HepG2 (cell line): ENCODE data around the gene CTSW. TPM values are rescaled to one million over a fixed set of nuclear protein-coding genes. Genes with fewer than 3 reads are reported as not detected.
A peak's percentile ranks its signal among the peaks of the same experiment; 100 is the strongest.

ENCODE experiments used
- ARNT ChIP-seq: fragments of 450-650 bp; IDR thresholded peaks from 2 replicates; pipeline ENCODE4 v1.6.1; 2017
- ATF1 ChIP-seq: IDR thresholded peaks from 2 replicates; pipeline ENCODE4 v1.6.1; 2016; ENCODE audit warnings: mild to moderate bottlenecking, control low read depth
- ATM ChIP-seq: fragments of 450-650 bp; IDR thresholded peaks from 2 replicates; pipeline ENCODE4 v1.7.1; 2017; ENCODE audit warnings: mild to moderate bottlenecking, borderline replicate concordance
- FOSL2 ChIP-seq: sonication (generic); formaldehyde crosslinking; IDR thresholded peaks from 2 replicates; pipeline ENCODE4 v1.4.0; 2020; ENCODE audit warnings: missing genetic modification reagents
- FOXM1 ChIP-seq: sonication (generic); formaldehyde crosslinking; IDR thresholded peaks from 2 replicates; pipeline ENCODE4 v1.5.0; 2020; ENCODE audit warnings: missing genetic modification reagents
- MAF1 ChIP-seq: sonication (generic); formaldehyde crosslinking; IDR thresholded peaks from 2 replicates; pipeline ENCODE4 v1.5.0; 2020; ENCODE audit warnings: missing genetic modification reagents, borderline replicate concordance
- NFYC ChIP-seq: IDR thresholded peaks from 2 replicates; pipeline ENCODE4 v1.6.1; 2016; ENCODE audit warnings: missing genetic modification reagents, missing compliant biosample characterization
- RELA ChIP-seq: sonication (generic); formaldehyde crosslinking; IDR thresholded peaks from 2 replicates; pipeline ENCODE4 v1.4.0; 2020; ENCODE audit warnings: missing genetic modification reagents
- RFX3 ChIP-seq: IDR thresholded peaks from 2 replicates; pipeline ENCODE4 v1.6.1; 2016; ENCODE audit warnings: missing biosample characterization, missing genetic modification reagents
- SMAD9 ChIP-seq: sonication (generic); formaldehyde crosslinking; IDR thresholded peaks from 2 replicates; pipeline ENCODE4 v1.5.1; 2020; ENCODE audit warnings: mild to moderate bottlenecking, missing genetic modification reagents
- TP53 ChIP-seq: sonication (generic); formaldehyde crosslinking; conservative IDR thresholded peaks from 2 replicates; pipeline ENCODE4 v1.4.0; 2020; ENCODE audit warnings: missing genetic modification reagents
- YEATS2 ChIP-seq: sonication (generic); formaldehyde crosslinking; IDR thresholded peaks from 2 replicates; pipeline ENCODE4 v1.4.0; 2020; ENCODE audit warnings: missing genetic modification reagents, borderline replicate concordance
- YY1 ChIP-seq: IDR thresholded peaks from 2 replicates; pipeline ENCODE4 v1.6.1; 2011; ENCODE audit warnings: low read length, low read depth, moderate library complexity, mild to moderate bottlenecking; ENCODE audit not compliant: insufficient read depth, insufficient replicate concordance
- ZBTB21 ChIP-seq: sonication (generic); formaldehyde crosslinking; IDR thresholded peaks from 2 replicates; pipeline ENCODE4 v1.4.0; 2020; ENCODE audit warnings: missing genetic modification reagents
- ZFP82 ChIP-seq: sonication (generic); formaldehyde crosslinking; IDR thresholded peaks from 2 replicates; pipeline ENCODE4 v1.5.1; 2020; ENCODE audit warnings: mild to moderate bottlenecking, missing genetic modification reagents, borderline replicate concordance
- ZNF121 ChIP-seq: sonication (generic); formaldehyde crosslinking; IDR thresholded peaks from 2 replicates; pipeline ENCODE4 v1.5.0; 2020; ENCODE audit warnings: mild to moderate bottlenecking, missing genetic modification reagents
- ZNF282 ChIP-seq: fragments of 450-650 bp; IDR thresholded peaks from 2 replicates; pipeline ENCODE4 v1.6.1; 2018; ENCODE audit not compliant: partially characterized antibody
- ZNF468 ChIP-seq: sonication (generic); formaldehyde crosslinking; IDR thresholded peaks from 2 replicates; pipeline ENCODE4 v1.8.0; 2022; ENCODE audit warnings: mild to moderate bottlenecking, moderate library complexity, missing genetic modification reagents
- ZSCAN21 ChIP-seq: sonication (generic); formaldehyde crosslinking; IDR thresholded peaks from 2 replicates; pipeline ENCODE4 v1.8.0; 2022; ENCODE audit warnings: mild to moderate bottlenecking, missing genetic modification reagents, moderate library complexity, borderline replicate concordance
- polyA plus RNA-seq, 8 experiments: library from polyadenylated mRNA; depleted of rRNA in 3 of 8; stranded (reverse) in 7 of 8; unstranded in 1 of 8; fragments of >200 nt; fragmentation: Illumina TruSeq in 4 of 8; extraction: Trizol in 4 of 8; gene quantifications; 2 replicates each; pipeline versions ENCODE4 v1.2.1 to v1.2.3, GENCODE V29; 2011 to 2016; ENCODE audit warnings: low read depth in 4 of 8, missing spikeins in 1 of 8, mixed read lengths in 1 of 8; ENCODE audit not compliant: insufficient read depth in 1 of 8
- total RNA-seq, 5 experiments: library from RNA; depleted of rRNA; stranded (reverse); fragments of >200 nt; fragmentation: Illumina TruSeq; extraction: Trizol; gene quantifications; 2 replicates each; pipeline ENCODE4 v1.2.3, GENCODE V29; 2016; ENCODE audit warnings: low read depth in 1 of 5
- TF ChIP-seq, protein P1 (sequence below): sonication (generic); formaldehyde crosslinking; IDR thresholded peaks from 2 replicates; pipeline ENCODE4 v1.9.0; 2021; ENCODE audit warnings: missing genetic modification reagents, borderline replicate concordance
- TF ChIP-seq, protein P2 (sequence below): sonication (generic); formaldehyde crosslinking; IDR thresholded peaks from 2 replicates; pipeline ENCODE4 v1.5.1; 2020; ENCODE audit warnings: mild to moderate bottlenecking, missing genetic modification reagents, borderline replicate concordance
- TF ChIP-seq, protein P3 (sequence below): IDR thresholded peaks from 2 replicates; pipeline ENCODE4 v1.6.1; 2016; ENCODE audit warnings: control low read depth

Gene CTSW
- total and polyA plus RNA-seq, 2 of the 13 experiments (the other 11 are each of a cell fraction or from before 2014, with no cell fraction given): 0.09 TPM; not detected in 1

DNA sequence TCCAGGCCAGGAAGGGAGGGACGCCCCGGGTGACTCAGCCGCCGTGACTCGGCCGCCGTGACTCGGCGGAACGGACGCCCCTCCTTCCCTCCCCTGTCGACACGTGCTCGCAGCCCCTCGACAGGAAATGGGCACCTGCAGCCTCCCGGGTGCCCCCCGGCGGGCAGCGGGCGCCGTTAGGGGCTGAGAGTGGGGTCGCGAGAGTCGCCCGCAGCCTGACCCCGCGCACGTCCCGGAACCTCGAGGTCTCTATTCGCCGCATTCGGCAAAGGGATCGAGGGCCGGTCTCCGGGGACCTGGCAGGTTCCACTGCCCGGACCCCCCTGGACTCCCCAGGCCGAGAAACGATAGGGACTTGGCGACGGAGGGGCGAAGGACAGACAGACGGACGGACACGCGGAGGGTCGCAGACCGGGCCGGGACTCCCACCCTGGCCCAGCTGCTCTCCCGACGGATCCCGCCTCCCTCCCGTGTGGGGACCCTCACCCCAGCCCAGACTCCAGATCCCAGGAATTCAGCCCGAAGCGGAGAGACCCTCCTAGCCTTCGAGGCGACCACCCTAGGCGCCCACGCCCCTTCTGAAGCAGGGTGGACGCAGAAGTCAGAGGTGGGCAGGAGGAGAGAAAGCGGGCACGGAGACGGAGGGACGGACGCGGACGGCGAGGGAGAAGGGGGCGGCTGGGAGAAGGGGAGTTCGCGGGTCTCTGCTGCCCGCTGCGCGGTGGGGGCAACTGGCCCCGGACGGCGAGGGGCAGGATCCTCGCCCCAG is 19.9 kb downstream of the CTSW start (continued):
- TF ChIP-seq MAF1 (0 out of 2 replicates have a peak, but pooled peaks have one; percentile 43), ZBTB21 (CRISPR knock-in tag) (no peak), YEATS2 (CRISPR knock-in tag) (no peak), FOXM1 (CRISPR knock-in tag) (no peak), ZNF121 (no peak; the same call in 1 of the 2 replicates), FOSL2 (peak; percentile 92), ZSCAN21 (CRISPR knock-in tag) (peak; percentile 87; the same call in 1 of the 2 replicates), ZFP82 (CRISPR knock-in tag) (peak; percentile 92; the same call in 1 of the 2 replicates), ARNT (no peak), TP53 (CRISPR knock-in tag) (no peak; the same call in 1 of the 2 replicates), ZNF468 (peak; percentile 58; the same call in 1 of the 2 replicates), ZNF282 (no peak), SMAD9 (0 out of 2 replicates have a peak, but pooled peaks have one; percentile 16), YY1 (peak; percentile 48), NFYC (CRISPR knock-in tag) (no peak), ATF1 (CRISPR knock-in tag) (no peak), RFX3 (CRISPR knock-in tag) (no peak), RELA (CRISPR knock-in tag) (peak; percentile 50; the same call in 1 of the 2 replicates), ATM (no peak)
- TF ChIP-seq, protein P1, sequence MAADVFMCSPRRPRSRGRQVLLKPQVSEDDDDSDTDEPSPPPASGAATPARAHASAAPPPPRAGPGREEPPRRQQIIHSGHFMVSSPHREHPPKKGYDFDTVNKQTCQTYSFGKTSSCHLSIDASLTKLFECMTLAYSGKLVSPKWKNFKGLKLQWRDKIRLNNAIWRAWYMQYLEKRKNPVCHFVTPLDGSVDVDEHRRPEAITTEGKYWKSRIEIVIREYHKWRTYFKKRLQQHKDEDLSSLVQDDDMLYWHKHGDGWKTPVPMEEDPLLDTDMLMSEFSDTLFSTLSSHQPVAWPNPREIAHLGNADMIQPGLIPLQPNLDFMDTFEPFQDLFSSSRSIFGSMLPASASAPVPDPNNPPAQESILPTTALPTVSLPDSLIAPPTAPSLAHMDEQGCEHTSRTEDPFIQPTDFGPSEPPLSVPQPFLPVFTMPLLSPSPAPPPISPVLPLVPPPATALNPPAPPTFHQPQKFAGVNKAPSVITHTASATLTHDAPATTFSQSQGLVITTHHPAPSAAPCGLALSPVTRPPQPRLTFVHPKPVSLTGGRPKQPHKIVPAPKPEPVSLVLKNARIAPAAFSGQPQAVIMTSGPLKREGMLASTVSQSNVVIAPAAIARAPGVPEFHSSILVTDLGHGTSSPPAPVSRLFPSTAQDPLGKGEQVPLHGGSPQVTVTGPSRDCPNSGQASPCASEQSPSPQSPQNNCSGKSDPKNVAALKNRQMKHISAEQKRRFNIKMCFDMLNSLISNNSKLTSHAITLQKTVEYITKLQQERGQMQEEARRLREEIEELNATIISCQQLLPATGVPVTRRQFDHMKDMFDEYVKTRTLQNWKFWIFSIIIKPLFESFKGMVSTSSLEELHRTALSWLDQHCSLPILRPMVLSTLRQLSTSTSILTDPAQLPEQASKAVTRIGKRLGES: no peak
- TF ChIP-seq, protein P2, sequence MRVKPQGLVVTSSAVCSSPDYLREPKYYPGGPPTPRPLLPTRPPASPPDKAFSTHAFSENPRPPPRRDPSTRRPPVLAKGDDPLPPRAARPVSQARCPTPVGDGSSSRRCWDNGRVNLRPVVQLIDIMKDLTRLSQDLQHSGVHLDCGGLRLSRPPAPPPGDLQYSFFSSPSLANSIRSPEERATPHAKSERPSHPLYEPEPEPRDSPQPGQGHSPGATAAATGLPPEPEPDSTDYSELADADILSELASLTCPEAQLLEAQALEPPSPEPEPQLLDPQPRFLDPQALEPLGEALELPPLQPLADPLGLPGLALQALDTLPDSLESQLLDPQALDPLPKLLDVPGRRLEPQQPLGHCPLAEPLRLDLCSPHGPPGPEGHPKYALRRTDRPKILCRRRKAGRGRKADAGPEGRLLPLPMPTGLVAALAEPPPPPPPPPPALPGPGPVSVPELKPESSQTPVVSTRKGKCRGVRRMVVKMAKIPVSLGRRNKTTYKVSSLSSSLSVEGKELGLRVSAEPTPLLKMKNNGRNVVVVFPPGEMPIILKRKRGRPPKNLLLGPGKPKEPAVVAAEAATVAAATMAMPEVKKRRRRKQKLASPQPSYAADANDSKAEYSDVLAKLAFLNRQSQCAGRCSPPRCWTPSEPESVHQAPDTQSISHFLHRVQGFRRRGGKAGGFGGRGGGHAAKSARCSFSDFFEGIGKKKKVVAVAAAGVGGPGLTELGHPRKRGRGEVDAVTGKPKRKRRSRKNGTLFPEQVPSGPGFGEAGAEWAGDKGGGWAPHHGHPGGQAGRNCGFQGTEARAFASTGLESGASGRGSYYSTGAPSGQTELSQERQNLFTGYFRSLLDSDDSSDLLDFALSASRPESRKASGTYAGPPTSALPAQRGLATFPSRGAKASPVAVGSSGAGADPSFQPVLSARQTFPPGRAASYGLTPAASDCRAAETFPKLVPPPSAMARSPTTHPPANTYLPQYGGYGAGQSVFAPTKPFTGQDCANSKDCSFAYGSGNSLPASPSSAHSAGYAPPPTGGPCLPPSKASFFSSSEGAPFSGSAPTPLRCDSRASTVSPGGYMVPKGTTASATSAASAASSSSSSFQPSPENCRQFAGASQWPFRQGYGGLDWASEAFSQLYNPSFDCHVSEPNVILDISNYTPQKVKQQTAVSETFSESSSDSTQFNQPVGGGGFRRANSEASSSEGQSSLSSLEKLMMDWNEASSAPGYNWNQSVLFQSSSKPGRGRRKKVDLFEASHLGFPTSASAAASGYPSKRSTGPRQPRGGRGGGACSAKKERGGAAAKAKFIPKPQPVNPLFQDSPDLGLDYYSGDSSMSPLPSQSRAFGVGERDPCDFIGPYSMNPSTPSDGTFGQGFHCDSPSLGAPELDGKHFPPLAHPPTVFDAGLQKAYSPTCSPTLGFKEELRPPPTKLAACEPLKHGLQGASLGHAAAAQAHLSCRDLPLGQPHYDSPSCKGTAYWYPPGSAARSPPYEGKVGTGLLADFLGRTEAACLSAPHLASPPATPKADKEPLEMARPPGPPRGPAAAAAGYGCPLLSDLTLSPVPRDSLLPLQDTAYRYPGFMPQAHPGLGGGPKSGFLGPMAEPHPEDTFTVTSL (CRISPR knock-in tag): peak; percentile 75; the same call in 1 of the 2 replicates
- TF ChIP-seq, protein P3, sequence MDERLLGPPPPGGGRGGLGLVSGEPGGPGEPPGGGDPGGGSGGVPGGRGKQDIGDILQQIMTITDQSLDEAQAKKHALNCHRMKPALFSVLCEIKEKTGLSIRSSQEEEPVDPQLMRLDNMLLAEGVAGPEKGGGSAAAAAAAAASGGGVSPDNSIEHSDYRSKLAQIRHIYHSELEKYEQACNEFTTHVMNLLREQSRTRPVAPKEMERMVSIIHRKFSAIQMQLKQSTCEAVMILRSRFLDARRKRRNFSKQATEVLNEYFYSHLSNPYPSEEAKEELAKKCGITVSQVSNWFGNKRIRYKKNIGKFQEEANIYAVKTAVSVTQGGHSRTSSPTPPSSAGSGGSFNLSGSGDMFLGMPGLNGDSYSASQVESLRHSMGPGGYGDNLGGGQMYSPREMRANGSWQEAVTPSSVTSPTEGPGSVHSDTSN: no peak
